Colonic mucosa (tissue), 4 donors: ENCODE results near the gene DISC1. TPM values are rescaled to one million over a fixed set of nuclear protein-coding genes. Genes with fewer than 3 reads are reported as not detected.

ENCODE experiments used
- DNase-seq: peaks from one replicate; pipeline ENCODE4 v3.0.0-alpha.2; 2020
- H3K27ac ChIP-seq: fragments of 200-600 bp; one replicate; pipeline ENCODE4 v1.8.0; 2021
- H3K27me3 ChIP-seq: fragments of 200-600 bp; one replicate; pipeline ENCODE4 v1.8.0; 2021
- H3K36me3 ChIP-seq: fragments of 200-600 bp; one replicate; pipeline ENCODE4 v1.8.0; 2021
- H3K4me1 ChIP-seq: fragments of 200-600 bp; one replicate; pipeline ENCODE4 v1.8.0; 2021; ENCODE audit warnings: mild to moderate bottlenecking
- H3K4me3 ChIP-seq: fragments of 200-600 bp; one replicate; pipeline ENCODE4 v1.8.0; 2021
- H3K9ac ChIP-seq, 2 donors: one replicate each; pipeline ENCODE4 v1.7.0; 2013; ENCODE audit warnings: control low read depth in 2 of 2, low read depth in 2 of 2, low read length in 2 of 2
- H3K9me3 ChIP-seq: fragments of 200-600 bp; one replicate; pipeline ENCODE4 v1.8.0; 2021
- CTCF ChIP-seq: fragments of 200-600 bp; IDR thresholded peaks from one replicate; pipeline ENCODE4 v1.8.0; 2022; ENCODE audit warnings: antibody characterized with exemption, mild to moderate bottlenecking
- intact Hi-C: fragments of 100-400 bp; cut with DNase I; formaldehyde crosslinking; loops from one replicate; pipeline ENCODE4 v1.14.1; 2022
- total RNA-seq, 2 donors: library from RNA; stranded (reverse); fragmentation: NEBNext Ultra II Directional in 1 of 2; extraction: Animal tissue kit (Norgen Biotek cat#: 25700) in 1 of 2; gene quantifications; one replicate each; pipeline ENCODE4 v1.2.1, GENCODE V29; 2021
- donor health status: healthy.
- donor health status: DM: no; HTN: no; CAD: no.
- donor health status: DM: no; HTN: no; CAD: no.

The DISC1 gene
- total RNA-seq, 2 donors from 2014 or later: 3.4 to 5.3 TPM

- Histone ChIP-seq H3K9me3 (no peaks in the 10 kb centered on the region), H3K9ac (no peak overlapping the region), H3K36me3 (no peaks in the 10 kb centered on the region), H3K4me3 (no peak overlapping the region), H3K27me3 (no peaks in the 10 kb centered on the region), H3K4me1 (no peaks in the 10 kb centered on the region), H3K27ac (no peak overlapping the region)
- DNase-seq: no peak
- intact Hi-C loops: no loop called here
- TF ChIP-seq CTCF: no peak
Observed at GRCh38 chr1:231924180-231924579, 297.6 kb downstream of the DISC1 start.

- no peak overlapping the region for H3K9ac ChIP-seq
- no peak for TF ChIP-seq CTCF
- intact Hi-C loops: no loop called here
- no peaks in the 10 kb centered on the region for H3K4me1 ChIP-seq
- no peak for DNase-seq
- H3K27me3 ChIP-seq: no peaks in the 10 kb centered on the region
- no peaks in the 10 kb centered on the region for H3K9me3 ChIP-seq
- H3K4me3 ChIP-seq: no peak overlapping the region
- no peaks in the 10 kb centered on the region for H3K36me3 ChIP-seq
- H3K27ac ChIP-seq: no peak overlapping the region
Observed at GRCh38 chr1:231925864-231926263, 299.3 kb downstream of the DISC1 start.

- no peaks in the 10 kb centered on the region for H3K9me3 ChIP-seq
- H3K36me3 ChIP-seq: no peaks in the 10 kb centered on the region
- H3K9ac ChIP-seq: no peak overlapping the region
- H3K4me1 ChIP-seq: no peaks in the 10 kb centered on the region
- DNase-seq: no peak
- intact Hi-C loops: no loop called here
- no peak overlapping the region for H3K27ac ChIP-seq
- no peaks in the 10 kb centered on the region for H3K27me3 ChIP-seq
- no peak for TF ChIP-seq CTCF
- H3K4me3 ChIP-seq: no peak overlapping the region
Observed at GRCh38 chr1:231926340-231926739, 299.8 kb downstream of the DISC1 start.

- H3K9ac ChIP-seq: no peak overlapping the region
- intact Hi-C loops: no loop called here
- H3K27ac ChIP-seq: no peak overlapping the region
- no peak for DNase-seq
- no peaks in the 10 kb centered on the region for H3K36me3 ChIP-seq
- H3K4me1 ChIP-seq: no peaks in the 10 kb centered on the region
- no peaks in the 10 kb centered on the region for H3K27me3 ChIP-seq
- no peaks in the 10 kb centered on the region for H3K9me3 ChIP-seq
- H3K4me3 ChIP-seq: no peak overlapping the region
- no peak for TF ChIP-seq CTCF
Observed at GRCh38 chr1:231926933-231927332, 300.3 kb downstream of the DISC1 start.

- no peak for TF ChIP-seq CTCF
- Histone ChIP-seq H3K9me3 (no peaks in the 10 kb centered on the region), H3K4me3 (no peak overlapping the region), H3K27me3 (no peaks in the 10 kb centered on the region), H3K27ac (no peak overlapping the region), H3K4me1 (no peaks in the 10 kb centered on the region), H3K36me3 (no peaks in the 10 kb centered on the region), H3K9ac (no peak overlapping the region)
- DNase-seq: no peak
- intact Hi-C loops: no loop called here
Observed at GRCh38 chr1:231927431-231927830, 300.8 kb downstream of the DISC1 start.

GRCh38 chr1:231929311-231929710 lies 302.7 kb downstream of the DISC1 start:
- no peaks in the 10 kb centered on the region for H3K4me1 ChIP-seq
- no peaks in the 10 kb centered on the region for H3K9me3 ChIP-seq
- no peak overlapping the region for H3K27ac ChIP-seq
- no peaks in the 10 kb centered on the region for H3K36me3 ChIP-seq
- H3K9ac ChIP-seq: no peak overlapping the region
- TF ChIP-seq CTCF: no peak
- no peak for DNase-seq
- intact Hi-C loops: no loop called here
- no peak overlapping the region for H3K4me3 ChIP-seq
- no peaks in the 10 kb centered on the region for H3K27me3 ChIP-seq
